Measurements from ENCODE around the gene TBX1. TPM values are rescaled to one million over a fixed set of nuclear protein-coding genes. Genes with fewer than 3 reads are reported as not detected.

Gene TBX1
- total and polyA plus RNA-seq, 2 of the 13 experiments (the other 11 are each of a cell fraction or from before 2014, with no cell fraction given): not detected

GRCh38 chr22:19757140-19757984 is 3.2 kb upstream of the TBX1 start:
- ATAC-seq (peak; percentile 23), DNase-seq (ENCODE audit: low spot score) (no peak), FAIRE-seq (no peak)
- intact Hi-C loops (cut with micrococcal nuclease; ENCODE audit: unreplicated experiment): no loop called here
- Histone ChIP-seq H2AFZ (ENCODE audit: low read length) (no peak overlapping the region), H3K4me3 (replicated peaks in 1 of 3; ENCODE audit: insufficient read depth in 1 of 3, low read depth in 2 of 3, low read length in 3 of 3) (peak overlapping the region in 2 of 3 experiments; percentile 26 to 58; a peak in 2 of 6 replicates), H3K4me2 (ENCODE audit: low read depth, low read length) (peak overlapping the region; percentile 69), H3K9ac (ENCODE audit: insufficient read depth, low read depth, low read length) (no peak overlapping the region), H3K27ac (ENCODE audit: extremely low read length, insufficient read depth, low read length) (no peak overlapping the region), H3K79me2 (ENCODE audit: insufficient read depth, low read length) (no peaks in the 10 kb centered on the region), H3K9me3 (ENCODE audit: low read length) (no peaks in the 10 kb centered on the region), H3K4me1 (ENCODE audit: insufficient read depth, low read length) (peaks cover 32% of the 10 kb centered on the region), H3K36me3 (replicated peaks in 1 of 2; ENCODE audit: control insufficient read depth in 1 of 2, insufficient read depth in 2 of 2, low read length in 2 of 2) (no peaks in the 10 kb centered on the region), H3K27me3 (ENCODE audit: control insufficient read depth in 1 of 2, insufficient read depth in 2 of 2, low read length in 2 of 2) (peaks cover 16 to 89% of the 10 kb centered on the region in 2 experiments), H4K20me1 (ENCODE audit: insufficient read depth, low read length) (no peaks in the 10 kb centered on the region; the same call in 1 of the 2 replicates)
- ChIA-PET CTCF (ENCODE audit: low intra/inter-chr PET ratio, low total read pairs) (interaction anchor here (1.1 to 3.1 kb wide), 3 partner anchors 23 to 153 kb away, joined by 3 to 14 read pairs (median 4); no protein-coding TSS in a partner anchor), POLR2A (no interaction called here)
- BruUV-seq (replicated peaks): no TSS peak
- WGBS (ENCODE audit: low lambda C conversion rate): 0% methylated on average over 2 of the region's 16 CpGs
- in situ Hi-C loops (cut with HindIII; ENCODE audit: extremely low pct_ligation_motif_present, low pct_unique_long_range_greater_than_20kb): loop anchor here (10.0 kb wide), 1 partner anchor 157 kb away; no protein-coding TSS in a partner anchor
- TF ChIP-seq CEBPG (CRISPR knock-in tag; IDR thresholded peaks at IDR 0.05) (no peak), ZNF160 (CRISPR knock-in tag; IDR thresholded peaks at IDR 0.05) (no peak), HNF4A (CRISPR knock-in tag; IDR thresholded peaks at IDR 0.05) (peak; percentile 21; the same call in 1 of the 2 replicates), RAD51 (IDR thresholded peaks at IDR 0.05; ENCODE audit: borderline replicate concordance) (no peak), ZNF407 (CRISPR knock-in tag; IDR thresholded peaks at IDR 0.05; ENCODE audit: not compliant biosample characterization) (no peak), ZNF652 (CRISPR knock-in tag; IDR thresholded peaks at IDR 0.05; ENCODE audit: borderline replicate concordance, low read depth) (peak; percentile 83), KDM5B (CRISPR knock-in tag; IDR thresholded peaks at IDR 0.05; ENCODE audit: borderline replicate concordance) (no peak), ZNF800 (CRISPR knock-in tag; IDR thresholded peaks at IDR 0.05) (peak; percentile 1; the same call in 1 of the 2 replicates), ZNF512B (CRISPR knock-in tag; IDR thresholded peaks at IDR 0.05; ENCODE audit: borderline replicate concordance) (no peak), SMC3 (IDR thresholded peaks at IDR 0.05; ENCODE audit: low read length) (no peak)
